Sigmoid colon (tissue), 7 donors: Measurements from ENCODE around the gene FBXO8. TPM values are rescaled to one million over a fixed set of nuclear protein-coding genes. Genes with fewer than 3 reads are reported as not detected.
A peak's percentile ranks its signal among the peaks of the same experiment; 100 is the strongest.

Source experiments
- DNase-seq: peaks from one replicate; pipeline ENCODE4 v3.0.0-alpha.2; 2019
- H3K27ac ChIP-seq, 4 donors: fragments of 200-600 bp; sonication (generic); one replicate each; pipeline ENCODE4 v1.5.1; 2016 to 2019; ENCODE audit warnings: mild to moderate bottlenecking in 1 of 4
- H3K27me3 ChIP-seq, 3 donors: fragments of 200-600 bp; sonication (generic); one replicate each; pipeline ENCODE4 v1.5.1; 2019; ENCODE audit warnings: mild to moderate bottlenecking in 1 of 3
- H3K36me3 ChIP-seq, 4 donors: fragments of 200-600 bp; sonication (generic); one replicate each; pipeline ENCODE4 v1.5.1; 2016 to 2019
- H3K4me1 ChIP-seq, 4 donors: fragments of 200-600 bp; sonication (generic); one replicate each; pipeline ENCODE4 v1.5.1; 2017 to 2019
- H3K4me3 ChIP-seq, 4 donors: fragments of 200-600 bp; sonication (generic); one replicate each; pipeline ENCODE4 v1.5.1; 2017 to 2019; ENCODE audit warnings: mild to moderate bottlenecking in 2 of 4, moderate library complexity in 1 of 4
- H3K9me3 ChIP-seq, 4 donors: fragments of 200-600 bp in 3 of 4; sonication (generic) in 3 of 4; one replicate each; pipeline versions ENCODE4 v1.5.1 to v1.6.1; 2013 to 2019
- CTCF ChIP-seq, 4 experiments: fragments of 450-650 bp in 3 of 4; fragments of 200-600 bp in 1 of 4; IDR thresholded peaks; one replicate each; pipeline ENCODE4 v1.5.1; 2016 to 2019; ENCODE audit warnings: antibody characterized with exemption in 4 of 4, mild to moderate bottlenecking in 3 of 4, moderate library complexity in 2 of 4
- EP300 ChIP-seq, 4 donors: sonication (generic); formaldehyde crosslinking; IDR thresholded peaks; one replicate each; pipeline ENCODE4 v1.6.1; 2017; ENCODE audit warnings: antibody characterized with exemption in 4 of 4
- POLR2A ChIP-seq, 2 donors: fragments of 450-650 bp; IDR thresholded peaks; one replicate each; pipeline ENCODE4 v1.6.1; 2016; ENCODE audit warnings: antibody characterized with exemption in 2 of 2, mild to moderate bottlenecking in 2 of 2, moderate library complexity in 2 of 2
- POLR2AphosphoS5 ChIP-seq, 4 donors: sonication (generic); formaldehyde crosslinking; IDR thresholded peaks; one replicate each; pipeline ENCODE4 v1.6.1; 2017; ENCODE audit warnings: antibody characterized with exemption in 4 of 4
- WGBS, 2 donors: extraction: QIAGEN DNeasy Blood & Tissue Kit; methylation state at CpG; one replicate each; pipeline ENCODE4 v1.1.7; 2013; 5-methylcytosine and 5-hydroxymethylcytosine counted together
- intact Hi-C: fragments of 100-400 bp; cut with DNase I; formaldehyde crosslinking; loops from one replicate; pipeline ENCODE4 v1.15.1; 2023
- polyA plus RNA-seq, 3 donors: library from polyadenylated mRNA; stranded (reverse); fragments of 200-250 nt; gene quantifications; one replicate each; pipeline ENCODE4 v1.2.3, GENCODE V29; 2013
- total RNA-seq, 4 donors: library from RNA; depleted of rRNA; stranded (reverse); fragments of >200 nt; gene quantifications; one replicate each; pipeline ENCODE4 v1.1.0, GENCODE V29; 2016
- donor health status: healthy with polysubstance abuse.
- donor health status: Bipolar disorder and iron deficiency.
- donor health status: healthy.

The FBXO8 gene
- total RNA-seq (10 to 100 TPM; 42.8 to 68.8 (median 55.8) TPM), polyA plus RNA-seq (10 to 100 TPM; 14.5 to 36.5 (median 34.2) TPM)

GRCh38 chr4:174283507-174284471 lies at the start of gene FBXO8, which contains the start of gene CEP44:
FBXO8 (minus strand) TSS chr4:174283667; CDS start chr4:174263092, 20,575 bp downstream.
CEP44 (plus strand) TSS chr4:174283911; CDS start chr4:174299122, 15,211 bp downstream.
- Histone ChIP-seq H3K9me3 (no peaks in the 10 kb centered on the region), H3K36me3 (no peaks in the 10 kb centered on the region), H3K4me1 (peaks cover 0 to 50% (median 32%) of the 10 kb centered on the region in 4 donors), H3K27ac (peak within 1 kb of the TSS; percentile 89 to 97 (median 94)), H3K27me3 (no peaks in the 10 kb centered on the region), H3K4me3 (peak within 1 kb of the TSS; percentile 64 to 83 (median 72))
- DNase-seq = peak; percentile 87
- intact Hi-C loops = no loop called here
- peak; percentile 34 to 68 (median 54) for TF ChIP-seq POLR2AphosphoS5 (IDR thresholded peaks at IDR 0.05)
- peak in 1 of 4 donors; percentile 25 for TF ChIP-seq EP300 (IDR thresholded peaks at IDR 0.05)
- TF ChIP-seq CTCF (IDR thresholded peaks at IDR 0.05) = no peak
- peak in 1 of 2 donors; percentile 18 for TF ChIP-seq POLR2A (IDR thresholded peaks at IDR 0.05)
- 0% methylated on average over 52 of the region's 52 CpGs for WGBS, 2 donors

GRCh38 chr4:174332741-174333493 lies 49.5 kb upstream of the FBXO8 start:
- TF ChIP-seq CTCF (IDR thresholded peaks at IDR 0.05) (no peak), POLR2AphosphoS5 (IDR thresholded peaks at IDR 0.05) (no peak), POLR2A (IDR thresholded peaks at IDR 0.05) (no peak), EP300 (IDR thresholded peaks at IDR 0.05) (no peak)
- Histone ChIP-seq H3K27ac (no peak overlapping the region), H3K4me3 (no peak overlapping the region), H3K27me3 (no peaks in the 10 kb centered on the region), H3K36me3 (no peaks in the 10 kb centered on the region), H3K9me3 (no peaks in the 10 kb centered on the region), H3K4me1 (no peaks in the 10 kb centered on the region)
- intact Hi-C loops = no loop called here
- no peak for DNase-seq
- WGBS, 2 donors = 76 to 86% methylated on average over 4 of the region's 4 CpGs

- intact Hi-C loops = loop anchor here (5.0 kb wide), 1 partner anchor 902 kb away; no protein-coding TSS in a partner anchor
- WGBS, 2 donors = 86 to 88% methylated on average over 2 of the region's 2 CpGs
- Histone ChIP-seq H3K36me3 (no peaks in the 10 kb centered on the region), H3K4me1 (no peaks in the 10 kb centered on the region), H3K27me3 (no peaks in the 10 kb centered on the region), H3K9me3 (no peaks in the 10 kb centered on the region), H3K4me3 (no peak overlapping the region), H3K27ac (no peak overlapping the region)
- TF ChIP-seq POLR2AphosphoS5 (IDR thresholded peaks at IDR 0.05) = no peak
- no peak for DNase-seq
These were observed 41.3 kb upstream of the FBXO8 start for GRCh38 chr4:174324725-174325124.

- intact Hi-C loops = loop anchor here (5.0 kb wide), 1 partner anchor 902 kb away; no protein-coding TSS in a partner anchor
These were observed 40.8 kb upstream of the FBXO8 start for GRCh38 chr4:174324236-174324635.

More at GRCh38 chr4:174324236-174324635, 40.8 kb upstream of the FBXO8 start:
- DNase-seq = no peak
- Histone ChIP-seq H3K4me3 (no peak overlapping the region), H3K27me3 (no peaks in the 10 kb centered on the region), H3K4me1 (no peaks in the 10 kb centered on the region), H3K9me3 (no peaks in the 10 kb centered on the region), H3K27ac (no peak overlapping the region), H3K36me3 (no peaks in the 10 kb centered on the region)
- 94 to 96% methylated on average over 1 of the region's 1 CpG for WGBS, 2 donors
- TF ChIP-seq POLR2A (IDR thresholded peaks at IDR 0.05) (no peak), CTCF (IDR thresholded peaks at IDR 0.05) (no peak), EP300 (IDR thresholded peaks at IDR 0.05) (no peak), POLR2AphosphoS5 (IDR thresholded peaks at IDR 0.05) (no peak)
